CD4-positive, alpha-beta T cell treated with Interleukin-17A for 4 hours (primary cell): ENCODE data around the gene MX1.

Experiments used
- DNase-seq: peaks from one replicate; pipeline ENCODE4 v3.0.0-alpha.2; 2020; ENCODE audit warnings: mixed read lengths

The MX1 gene

GRCh38 chr21:41500363-41500762 is 74.3 kb downstream of the MX1 start:
- DNase-seq, result no peak

GRCh38 chr21:41500931-41501381 is 74.9 kb downstream of the MX1 start:
- DNase-seq, result no peak

- no peak for DNase-seq
Observed at GRCh38 chr21:41501919-41502318, 75.9 kb downstream of the MX1 start.

- DNase-seq, result no peak
Observed at GRCh38 chr21:41503331-41503730, 77.3 kb downstream of the MX1 start.

GRCh38 chr21:41504030-41504429 is 78.0 kb downstream of the MX1 start:
- no peak for DNase-seq

- DNase-seq, result no peak
Observed at GRCh38 chr21:41506005-41506594, 80.1 kb downstream of the MX1 start.

- DNase-seq, result no peak
Observed at GRCh38 chr21:41506611-41507520, 80.8 kb downstream of the MX1 start.

GRCh38 chr21:41507521-41508414 is 81.7 kb downstream of the MX1 start, which contains the start of gene TMPRSS2:
TSS of gene TMPRSS2 (minus strand) at chr21:41508158. CDS start at chr21:41498133, 10,025 bp downstream.
- no peak for DNase-seq

GRCh38 chr21:41508415-41509144 is 82.5 kb downstream of the MX1 start:
- DNase-seq, result no peak
